AG20443 (cell line): ENCODE data around the gene KCTD10.
"Not testable (repeated sequence)": the region's sequence is repeated elsewhere in the genome, so short reads cannot be mapped to it uniquely, and the experiment has no call there.

Experiments
- DNase-seq: peaks from one replicate; pipeline ENCODE4 v3.0.0; 2012; ENCODE audit warnings: low spot score, mixed read lengths

KCTD10 gene

DNA sequence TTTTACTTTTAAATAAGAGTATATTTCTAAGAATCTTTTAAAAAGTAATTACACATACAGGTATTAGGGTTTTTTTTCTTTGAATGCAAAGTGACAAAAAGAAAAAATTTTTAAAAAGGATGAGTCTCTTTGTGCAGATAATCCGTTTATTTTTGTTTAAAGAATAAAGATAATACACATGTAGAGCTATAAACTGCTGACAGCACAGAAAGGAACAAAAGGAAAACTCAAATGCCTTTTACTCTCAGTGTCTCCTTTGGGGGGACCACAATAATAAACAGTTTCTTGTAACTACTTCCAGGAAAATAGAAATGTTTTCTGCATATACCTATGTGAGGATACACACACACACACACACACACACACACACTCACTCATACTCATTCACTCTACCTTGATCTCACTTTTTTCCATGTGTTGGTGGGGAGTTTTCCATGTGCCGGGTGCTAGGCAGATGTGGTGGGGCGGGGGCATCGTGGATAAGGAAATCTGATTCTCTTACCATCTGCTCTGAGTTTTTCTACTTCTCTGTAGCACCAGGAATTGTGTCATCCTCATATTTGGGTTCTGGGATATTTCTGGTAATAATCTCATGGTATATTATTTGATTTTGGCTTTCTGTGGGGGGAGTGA is 58.1 kb downstream of the KCTD10 start:
- no peak for DNase-seq

DNA sequence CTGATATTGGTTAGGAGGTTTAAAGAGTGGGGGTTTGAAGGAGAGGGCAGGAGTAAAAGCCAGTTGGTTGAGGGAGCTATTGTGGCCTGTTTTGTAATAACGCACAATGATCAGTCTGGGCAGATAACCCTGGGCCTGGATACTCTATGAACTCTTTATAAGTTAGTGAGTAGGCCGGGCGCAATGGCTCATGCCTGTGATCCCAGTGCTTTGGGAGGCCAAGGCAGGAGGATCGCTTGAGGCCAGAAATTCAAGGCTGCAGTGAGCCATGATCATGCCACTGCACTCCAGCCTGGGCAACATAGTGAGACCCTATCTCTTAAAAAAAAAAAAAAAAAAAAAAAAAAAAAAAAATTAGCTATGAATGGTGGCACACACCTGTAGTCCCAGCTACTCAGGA is 71.0 kb downstream of the KCTD10 start:
- DNase-seq: not testable (repeated sequence)

DNA sequence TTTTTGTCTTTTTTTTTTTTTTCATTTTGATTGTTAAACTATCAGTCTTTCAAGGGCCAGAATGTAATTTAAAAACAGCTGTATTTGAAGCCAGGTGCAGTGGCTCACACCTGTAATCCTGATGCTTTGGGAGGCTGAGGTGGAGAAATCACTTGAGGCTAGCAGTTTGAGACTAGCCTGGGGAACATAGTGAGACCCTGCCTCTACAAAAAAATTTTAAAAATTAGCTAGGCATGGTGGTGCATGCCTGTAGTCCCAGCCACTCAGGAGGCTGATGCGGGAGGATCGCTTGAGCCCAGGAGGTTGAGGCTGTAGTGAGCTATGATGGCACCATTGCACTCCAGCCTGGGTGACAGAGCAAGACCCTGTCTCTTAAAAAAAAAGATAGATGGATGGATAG is 72.3 kb downstream of the KCTD10 start:
- not testable (repeated sequence) for DNase-seq
